GM19238 (cell line): ENCODE measurements around the gene CLEC4G.

ENCODE experiments used
- DNase-seq: peaks from one replicate; pipeline ENCODE4 v3.0.0; 2011; ENCODE audit warnings: low spot score; ENCODE audit not compliant: insufficient read length

Gene CLEC4G

DNA sequence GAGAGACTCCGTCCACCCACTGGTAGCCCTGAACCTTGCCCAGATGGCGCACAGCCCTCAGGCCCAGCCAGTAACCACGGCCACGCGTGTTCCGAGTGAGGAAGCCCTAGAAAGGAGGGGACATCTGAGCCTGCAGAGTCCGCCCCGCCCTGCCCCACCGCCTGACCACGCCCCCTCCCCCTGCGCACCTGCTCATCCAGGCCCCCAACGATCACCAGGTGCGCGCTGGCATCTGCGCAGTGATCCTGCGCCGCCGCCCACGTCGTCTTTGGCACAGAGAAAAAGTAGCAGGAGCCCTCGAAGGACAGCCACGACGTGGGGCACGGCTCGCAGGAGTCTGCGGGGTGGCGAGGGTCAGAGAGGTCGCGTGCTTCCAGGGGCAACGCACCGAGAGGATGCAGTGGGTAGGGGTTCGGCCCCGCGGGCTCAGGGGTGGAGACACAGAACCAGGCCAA lies 2.1 kb downstream of the CLEC4G start:
- no peak for DNase-seq

DNA sequence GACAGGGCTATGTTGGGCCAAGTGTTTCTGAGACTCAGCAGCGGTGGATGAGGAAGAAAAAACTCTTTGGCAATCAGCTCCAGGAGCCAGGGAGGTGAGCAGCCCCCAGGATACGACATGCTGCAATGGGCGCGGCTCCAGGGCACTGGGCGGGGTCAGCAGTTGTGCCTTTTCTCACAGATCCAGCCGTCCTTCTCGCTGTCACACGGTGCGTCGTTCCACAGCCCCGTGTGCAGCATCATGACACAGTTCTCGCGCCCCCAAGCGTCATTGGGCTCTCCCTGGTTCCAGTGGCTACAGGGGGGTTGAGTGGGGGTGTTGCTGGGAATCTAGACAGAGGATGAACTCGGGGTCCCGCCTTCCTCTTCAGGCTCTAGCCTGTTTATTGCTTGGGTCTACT lies 2.7 kb downstream of the CLEC4G start:
- DNase-seq = no peak

DNA sequence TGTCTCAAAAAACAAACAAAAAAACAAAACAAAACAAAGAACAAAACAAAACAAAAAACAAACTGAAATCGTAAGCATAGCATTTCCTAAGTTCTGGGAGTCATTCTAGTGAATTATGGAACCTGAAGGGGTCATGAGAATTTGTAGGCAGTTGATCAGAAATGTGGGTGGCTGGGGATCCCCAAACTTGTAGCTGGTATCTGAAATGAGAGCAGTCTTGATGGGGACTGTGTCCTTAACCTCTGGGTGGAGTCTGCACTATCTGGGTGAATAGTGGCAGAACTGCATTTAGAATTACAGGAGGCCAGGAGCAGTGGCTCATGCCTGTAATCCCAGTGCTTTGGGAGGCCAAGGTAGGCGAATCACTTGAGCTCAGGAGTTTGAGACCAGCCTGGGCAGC lies 6.1 kb downstream of the CLEC4G start:
- no peak for DNase-seq

DNA sequence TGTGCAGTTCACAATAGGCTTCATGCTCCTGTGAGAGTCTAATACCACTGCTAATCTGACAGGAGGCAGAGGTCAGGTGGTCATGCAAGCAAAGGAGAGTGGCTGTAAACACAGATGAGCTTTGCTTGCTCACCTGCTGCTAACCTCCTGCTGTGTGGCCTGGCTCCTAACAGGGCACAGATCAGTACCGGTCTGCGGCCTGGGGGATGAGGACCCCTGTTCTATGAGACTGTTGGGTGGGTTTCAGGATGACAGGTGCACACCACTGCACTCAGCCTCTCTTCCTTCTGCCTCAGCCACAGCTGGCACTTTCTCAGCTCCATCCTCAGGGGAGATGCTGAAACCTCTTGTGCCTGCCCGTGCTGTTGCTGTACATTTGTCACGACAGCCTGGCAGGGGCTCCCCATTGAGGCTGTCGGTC lies 9.7 kb downstream of the CLEC4G start:
- DNase-seq = no peak

DNA sequence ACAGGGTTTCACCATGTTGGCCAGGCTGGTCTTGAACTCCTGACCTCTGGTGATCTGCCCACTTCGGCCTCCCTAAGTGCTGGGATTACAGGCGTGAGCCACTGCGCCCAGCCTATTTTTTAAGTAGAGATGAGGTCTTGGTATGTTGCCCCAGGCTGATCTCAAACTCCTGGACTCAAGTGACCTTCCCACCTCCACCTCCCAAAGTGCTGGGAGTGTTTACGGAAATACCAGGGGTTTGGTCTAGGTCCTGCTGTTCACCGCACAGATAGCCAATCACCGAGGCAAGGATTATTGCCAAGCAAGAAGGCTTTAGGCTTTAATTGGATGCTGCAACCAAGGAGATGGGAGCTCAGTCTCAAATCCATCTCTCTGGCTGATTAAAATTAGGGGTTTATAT lies 11.6 kb downstream of the CLEC4G start:
- no peak for DNase-seq

DNA sequence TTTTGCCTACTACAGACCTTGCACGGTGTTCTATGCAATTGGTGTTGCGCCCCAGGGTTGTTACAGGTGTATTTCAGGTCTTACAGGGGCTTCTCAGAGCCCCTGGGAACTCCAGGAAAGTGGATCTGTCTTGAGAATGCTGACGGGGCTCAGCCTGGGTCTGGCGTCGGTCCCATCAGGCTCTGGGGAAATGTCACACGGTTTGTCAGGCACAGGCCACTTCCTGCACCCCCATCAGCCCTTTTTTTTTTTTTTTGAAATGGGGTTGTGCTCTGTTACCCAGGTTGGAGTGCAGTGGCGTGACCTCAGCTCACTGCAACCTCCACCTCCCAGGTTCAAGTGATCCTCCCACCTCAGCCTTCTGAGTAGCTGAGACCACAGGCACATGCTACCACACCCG lies 13.2 kb downstream of the CLEC4G start:
- no peak for DNase-seq

DNA sequence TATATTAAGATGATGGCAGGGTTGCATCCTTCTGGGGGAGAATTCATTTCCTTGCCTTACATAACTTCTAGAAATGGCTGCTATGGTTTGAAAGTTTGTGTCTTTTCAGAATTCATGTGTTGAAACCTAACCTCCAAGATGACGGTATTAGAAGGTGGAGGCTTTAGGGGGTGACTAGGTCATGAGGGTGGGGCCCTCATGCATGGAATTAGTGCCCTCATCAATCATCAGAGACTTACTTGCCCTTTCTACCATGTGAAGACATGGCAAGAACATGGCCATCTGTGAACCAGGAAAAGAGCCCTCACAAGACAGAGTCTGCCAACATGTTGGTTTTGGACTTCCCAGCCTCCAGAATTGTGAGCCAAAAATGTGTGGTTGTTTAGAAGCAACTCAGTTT lies 15.1 kb downstream of the CLEC4G start:
- DNase-seq = no peak

DNA sequence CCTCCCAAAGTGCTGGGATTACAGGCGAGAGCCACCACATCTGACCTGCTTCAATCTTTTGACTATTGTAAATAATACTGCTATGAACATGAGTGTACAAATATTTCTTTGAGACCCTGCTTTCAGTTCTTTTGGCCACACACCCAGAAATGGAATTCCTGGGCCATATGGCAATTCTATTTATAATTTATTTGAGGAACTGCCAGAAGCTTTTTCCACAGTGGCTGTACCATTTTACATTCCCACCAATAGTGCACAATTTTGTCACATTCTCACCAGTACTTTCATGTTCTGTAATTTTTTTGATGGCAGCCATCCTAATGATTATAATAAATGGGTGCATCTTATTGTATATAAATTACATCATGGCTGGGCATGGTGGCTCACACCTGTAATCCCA lies 16.2 kb downstream of the CLEC4G start:
- no peak for DNase-seq

DNA sequence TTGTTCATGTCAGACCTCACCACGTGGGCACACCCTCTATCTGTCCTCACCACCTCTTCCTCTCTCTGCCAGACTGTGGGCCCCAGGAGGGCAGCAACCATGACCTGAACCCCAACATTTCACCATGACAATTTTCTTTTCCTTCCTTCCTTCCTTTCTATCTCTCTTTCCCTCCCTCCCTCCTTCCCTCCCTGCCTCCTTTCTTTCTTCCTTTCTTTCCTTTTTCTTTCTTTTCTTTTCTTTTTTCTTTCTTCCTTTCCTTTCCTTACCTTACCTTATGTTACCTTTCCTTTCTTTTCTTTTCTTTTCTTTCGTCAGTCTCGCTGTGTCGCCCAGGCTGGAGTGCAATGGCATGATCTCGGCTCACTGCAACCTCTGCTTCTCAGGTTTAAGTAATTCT lies 21.3 kb downstream of the CLEC4G start:
- no peak for DNase-seq

DNA sequence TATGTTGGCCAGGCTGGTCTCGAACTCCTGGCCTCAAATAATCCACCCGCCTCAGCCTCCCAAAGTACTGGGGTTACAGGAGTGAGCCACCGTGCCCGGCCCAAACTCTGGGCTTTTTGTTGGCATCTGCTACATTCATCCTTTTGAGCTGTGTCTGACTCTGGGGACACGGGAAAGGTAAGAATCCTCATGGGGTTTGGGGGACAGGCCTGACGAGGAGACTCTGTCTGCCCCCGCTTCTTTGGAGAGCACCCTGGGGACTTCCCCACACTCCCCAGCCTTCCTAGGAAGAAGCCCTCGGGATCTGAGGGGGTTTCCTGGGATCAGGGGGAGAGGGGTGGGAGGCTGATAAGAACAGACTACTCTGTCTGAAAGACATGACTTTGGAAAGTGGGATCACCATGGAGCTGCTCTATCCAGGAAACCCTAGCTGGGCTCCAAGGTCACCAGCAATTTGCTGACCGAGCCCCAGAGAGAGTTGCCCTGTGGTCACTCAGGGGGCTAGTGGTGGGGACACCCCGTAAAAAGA lies 21.9 kb downstream of the CLEC4G start:
- no peak for DNase-seq

DNA sequence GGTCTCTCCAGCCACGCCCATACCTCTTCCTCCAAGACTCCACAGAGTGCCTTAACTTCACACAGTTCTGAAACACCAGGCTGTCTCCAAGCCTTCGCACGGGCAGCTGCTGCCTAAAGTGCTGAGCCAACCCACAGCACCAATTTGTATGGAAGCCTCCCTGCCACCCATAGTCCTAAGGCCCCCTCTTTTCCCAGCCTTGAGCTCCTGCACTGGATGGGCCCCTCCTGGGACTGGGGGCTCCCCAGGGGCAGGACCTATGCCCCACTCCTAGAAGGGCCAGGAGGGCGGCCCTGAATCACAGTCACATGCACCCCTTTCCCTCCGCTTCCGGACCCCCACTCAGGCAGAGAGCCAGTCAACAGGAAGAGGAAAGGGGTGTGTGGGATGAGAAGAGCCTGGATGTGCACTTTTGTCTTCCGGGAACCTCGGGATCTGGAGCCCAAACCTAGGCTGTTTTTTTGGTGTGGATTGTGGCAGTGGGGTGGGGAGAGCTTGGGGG lies 24.9 kb downstream of the CLEC4G start:
- no peak for DNase-seq

DNA sequence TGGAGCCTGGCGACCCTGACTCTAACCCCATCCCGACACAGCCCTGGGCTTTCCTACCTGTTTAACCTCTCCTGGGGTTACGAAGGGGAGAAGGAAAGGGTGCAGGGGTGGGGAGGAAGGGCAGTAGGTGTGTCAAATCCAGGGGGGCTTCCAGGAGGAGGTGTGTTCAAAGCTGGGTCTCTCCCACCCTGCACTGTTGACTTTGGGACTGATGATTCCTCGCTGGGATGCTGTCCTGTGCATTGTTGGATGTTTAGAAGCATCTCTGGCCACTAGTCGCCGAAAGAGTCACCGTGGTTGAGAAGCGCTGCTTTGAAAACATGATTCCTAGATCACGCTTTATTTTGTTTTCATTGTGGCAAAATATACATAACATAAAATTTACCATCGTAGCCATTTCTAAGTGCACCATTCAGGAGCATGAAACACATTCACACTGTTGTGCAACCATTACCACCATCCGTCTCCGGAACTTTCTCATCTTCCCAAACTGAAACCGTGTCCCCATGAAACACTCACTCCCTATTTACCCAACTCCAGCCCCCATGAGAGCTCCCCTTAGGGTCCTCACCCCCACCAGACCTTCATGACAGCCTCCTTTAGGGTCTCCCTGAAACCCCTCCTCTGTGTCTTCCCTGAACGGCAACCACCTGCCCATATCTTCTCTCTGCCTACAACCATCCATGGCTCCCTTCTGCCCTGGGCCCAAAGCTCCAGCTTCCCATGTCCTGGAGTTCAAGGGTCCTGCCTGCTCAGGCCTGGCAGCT lies 25.5 kb downstream of the CLEC4G start:
- DNase-seq = no peak

DNA sequence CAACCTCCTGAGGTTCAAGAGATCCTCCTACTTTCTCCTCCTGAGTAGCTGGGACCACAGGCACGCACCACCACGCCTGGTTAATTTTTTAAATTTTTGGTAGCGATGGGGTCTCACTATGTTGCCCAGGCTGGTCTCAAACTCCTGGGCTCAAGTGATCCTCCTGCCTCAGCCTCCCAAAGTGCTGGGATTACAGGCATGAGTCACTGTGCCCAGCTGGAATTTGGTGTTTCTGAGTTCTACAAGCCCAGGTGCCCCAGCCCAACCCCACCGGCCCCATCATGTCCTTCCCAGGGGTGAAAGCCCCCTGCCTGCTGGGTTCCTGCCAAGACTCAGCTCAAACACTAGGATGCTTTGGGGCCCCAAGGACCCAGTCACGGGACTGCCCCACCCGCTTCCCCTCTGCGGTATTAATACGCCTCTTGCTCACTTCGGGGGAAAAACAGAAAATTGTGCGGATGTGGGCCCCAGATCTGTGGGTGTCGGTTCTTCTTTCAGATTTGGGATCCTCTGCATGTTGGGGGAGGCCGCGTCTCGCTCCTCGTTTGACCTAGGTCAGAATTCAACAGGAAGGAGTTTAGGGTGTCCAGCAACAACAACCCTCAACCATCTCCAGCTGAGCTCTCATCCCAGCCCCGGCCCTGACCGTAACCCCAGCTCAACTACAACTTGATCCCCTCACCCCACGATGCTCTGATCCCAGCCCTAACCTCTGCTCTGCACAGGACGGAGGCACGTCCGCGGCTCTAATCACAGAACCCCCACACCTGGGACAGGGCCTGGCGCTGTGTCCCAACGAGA lies 26.3 kb downstream of the CLEC4G start:
- peak; percentile 50 for DNase-seq

DNA sequence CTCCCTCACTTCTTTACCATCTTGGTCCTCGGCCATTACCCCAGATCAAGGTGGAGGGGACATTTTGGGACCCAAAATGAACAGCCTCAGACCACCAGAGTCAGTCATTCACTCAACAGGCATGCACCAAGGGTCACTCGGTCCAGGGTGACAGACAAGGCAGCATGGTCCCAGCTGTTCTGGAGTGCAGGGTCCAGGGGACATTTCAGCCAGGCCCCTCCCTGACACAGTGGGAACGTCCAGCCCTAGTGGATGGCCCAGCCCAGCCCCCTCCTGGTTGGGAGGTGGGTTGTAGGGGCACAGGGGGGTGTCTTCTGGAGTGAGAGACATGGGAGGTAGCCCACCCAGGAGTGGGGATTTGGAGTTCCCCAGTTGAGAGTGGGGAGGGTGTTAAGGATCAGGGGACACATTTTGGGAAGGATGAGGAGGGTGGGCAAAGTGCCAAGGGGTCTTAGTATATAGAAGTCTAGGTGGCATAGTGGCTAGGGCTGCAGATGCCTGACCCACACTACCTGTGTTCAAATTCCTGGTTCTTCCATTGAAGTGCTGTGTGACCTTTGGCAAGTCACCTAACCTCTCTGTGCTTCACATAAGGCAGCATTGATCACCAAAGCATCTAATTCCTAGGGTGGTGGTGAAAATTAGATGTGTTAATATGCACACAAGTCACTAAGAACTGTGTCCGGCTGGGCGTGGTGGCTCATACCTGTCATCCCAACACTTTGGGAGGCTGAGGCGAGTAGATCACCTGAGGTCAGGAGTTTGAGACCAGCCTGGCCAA lies 27.4 kb downstream of the CLEC4G start:
- DNase-seq = no peak

DNA sequence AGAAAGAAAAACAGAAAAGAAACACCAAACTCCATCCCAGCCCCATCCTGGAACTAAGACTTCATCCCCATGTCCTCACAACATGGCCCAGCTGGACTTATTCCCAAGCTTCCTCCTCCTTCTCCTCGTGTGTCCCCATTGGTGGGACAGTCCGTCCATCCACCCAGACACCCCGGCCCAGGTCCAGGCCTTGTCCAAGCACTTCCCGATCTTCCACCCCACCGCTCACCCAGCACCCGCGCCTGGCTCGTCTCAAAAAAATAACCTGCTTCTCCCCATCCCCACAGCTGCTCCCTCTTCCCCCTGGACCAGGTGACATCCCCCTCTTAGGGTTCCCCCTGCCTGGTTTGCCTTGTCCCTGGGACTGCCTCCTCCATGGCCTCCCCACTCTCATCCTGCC lies 28.6 kb downstream of the CLEC4G start:
- DNase-seq = no peak

DNA sequence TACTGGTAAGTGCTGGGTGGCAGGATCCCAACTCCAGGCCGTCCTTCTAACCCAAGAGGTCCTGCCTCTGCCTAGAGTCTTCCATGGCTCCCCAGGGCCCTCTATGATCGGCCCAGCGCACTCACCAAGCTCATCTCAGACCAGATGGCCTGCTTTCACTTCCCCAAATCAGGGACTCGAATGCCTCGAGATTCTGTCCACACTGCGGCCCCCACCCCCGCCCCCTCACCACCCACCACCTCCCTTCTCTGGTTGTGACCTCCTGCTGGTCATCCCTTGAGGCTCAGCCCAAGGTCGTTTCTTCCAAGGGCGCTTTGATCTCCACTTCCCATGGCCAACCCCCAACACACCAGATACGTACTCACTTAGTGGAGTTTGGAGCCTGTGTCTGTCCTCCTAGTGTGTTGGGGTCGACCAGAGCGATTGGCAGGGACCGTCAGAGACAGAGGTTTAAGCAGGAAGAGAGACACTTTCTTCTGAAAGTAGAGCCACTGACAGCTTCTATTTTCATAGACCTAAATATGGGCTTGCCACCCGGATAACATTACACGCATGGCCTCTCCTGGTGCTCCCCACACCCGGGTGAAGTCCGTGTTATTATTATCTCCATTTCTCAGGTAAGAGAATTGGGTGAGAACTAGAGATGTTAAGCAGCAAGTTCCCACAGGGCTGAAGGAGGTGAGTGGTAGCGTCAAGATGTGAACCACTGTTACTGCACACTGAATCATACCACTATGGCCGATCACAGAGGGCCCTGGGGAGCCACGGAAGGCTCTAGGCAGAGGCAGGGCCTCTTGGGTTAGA lies 30.1 kb downstream of the CLEC4G start, which contains the start of gene FCER2:
Gene FCER2, minus strand, starts transcription at position 478 of the 804 bp plus-strand sequence. CDS start 2,371 bp downstream, outside the sequence.
- DNase-seq = peak; percentile 58

DNA sequence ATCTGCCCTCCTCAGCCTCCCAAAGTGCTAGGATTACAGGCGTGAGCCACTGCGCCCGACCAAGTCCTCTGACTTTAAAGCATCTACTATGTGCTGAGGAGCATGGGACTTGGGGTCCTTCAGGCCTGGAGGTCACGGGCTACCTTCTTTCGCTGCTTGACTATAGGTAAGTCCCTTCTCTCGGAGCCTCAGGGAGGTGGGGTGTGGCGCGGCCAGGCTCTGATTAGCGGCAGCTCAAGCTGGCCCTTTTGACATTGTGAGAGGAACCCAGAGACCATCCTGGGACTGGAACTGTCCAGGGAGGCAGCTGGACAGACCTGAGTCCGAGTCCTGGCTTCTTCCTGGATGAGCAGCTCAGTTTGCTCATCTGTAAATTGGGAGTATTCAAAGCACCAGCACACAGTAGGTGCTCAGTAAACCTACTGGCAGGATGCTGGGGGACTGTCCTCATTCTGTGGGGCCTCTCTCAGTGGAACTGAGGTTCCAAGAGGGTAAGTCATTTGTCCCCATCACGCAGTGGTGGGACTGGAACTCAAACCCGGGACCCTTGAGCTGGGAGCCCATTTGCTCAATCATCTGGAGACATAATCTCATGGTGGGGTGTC lies 30.8 kb downstream of the CLEC4G start:
- no peak for DNase-seq

DNA sequence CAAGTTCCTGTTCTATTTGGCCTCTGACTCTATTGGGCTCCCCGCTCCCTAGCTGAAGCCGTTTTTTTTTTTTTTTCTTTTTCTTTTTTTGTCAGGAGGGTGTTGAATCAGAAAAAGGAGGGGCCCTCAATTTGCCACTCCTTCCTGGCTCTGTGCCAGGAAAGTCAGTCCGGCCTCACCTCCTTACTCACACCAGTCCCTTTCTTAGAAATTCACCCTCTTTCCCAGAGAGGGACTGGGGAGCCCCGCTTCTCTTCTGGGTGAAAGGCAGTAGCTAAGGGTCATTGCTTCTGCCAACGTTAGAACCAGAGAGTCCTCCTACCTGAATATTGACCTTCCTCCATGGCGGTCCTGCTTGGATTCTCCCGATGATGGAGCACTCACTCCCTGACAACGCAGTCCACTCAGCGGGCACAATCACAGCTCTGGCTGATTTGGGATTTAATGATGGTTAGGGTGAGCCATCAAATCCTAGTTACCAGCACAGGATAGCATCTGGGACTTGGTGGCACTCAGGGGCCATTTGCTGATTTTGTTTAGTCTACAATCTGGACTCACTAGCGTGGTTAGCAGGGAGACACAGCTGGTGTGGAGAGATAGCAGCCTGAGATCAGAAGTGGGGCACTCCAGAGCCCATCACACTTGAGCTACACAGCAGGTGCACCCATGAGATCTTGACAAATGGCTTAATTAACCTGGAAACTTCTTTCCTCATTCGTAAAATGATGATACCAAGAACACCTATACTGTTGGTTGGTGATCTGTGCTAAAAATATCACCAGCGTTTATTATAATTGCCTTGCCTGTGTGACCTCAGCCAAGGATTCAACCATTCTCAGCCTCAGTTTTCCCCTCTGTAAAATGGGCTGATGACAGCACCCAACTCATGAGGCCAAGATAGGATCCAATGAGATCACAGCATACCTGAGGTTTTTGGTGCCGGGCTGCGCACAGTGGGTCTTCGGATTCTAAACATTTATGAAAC lies 32.2 kb downstream of the CLEC4G start:
- DNase-seq = no peak

DNA sequence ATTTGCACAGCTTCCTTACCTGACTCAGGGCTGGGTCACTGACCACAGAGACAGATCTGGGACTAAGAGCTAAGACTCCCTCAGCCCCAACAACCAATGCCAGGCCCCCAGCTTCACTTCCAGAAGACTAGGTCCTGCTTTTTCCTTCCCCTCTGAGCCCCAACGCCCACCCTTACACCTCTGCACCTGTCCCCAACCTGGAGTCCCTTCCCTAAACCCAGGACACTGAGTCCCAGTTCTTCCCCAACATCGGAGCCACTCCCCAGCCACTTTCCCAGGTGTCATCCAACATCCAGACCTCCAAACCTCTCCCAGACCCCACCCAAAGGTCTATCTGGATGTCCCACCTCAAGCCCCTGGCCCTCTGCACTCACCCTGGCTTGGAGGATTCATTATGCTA lies 32.9 kb downstream of the CLEC4G start:
- DNase-seq = no peak
